Measurements from ENCODE around the gene FOXD4L3.
"Not testable (repeated sequence)": the region's sequence is repeated elsewhere in the genome, so short reads cannot be mapped to it uniquely, and the experiment has no call there.

Gene FOXD4L3

DNA sequence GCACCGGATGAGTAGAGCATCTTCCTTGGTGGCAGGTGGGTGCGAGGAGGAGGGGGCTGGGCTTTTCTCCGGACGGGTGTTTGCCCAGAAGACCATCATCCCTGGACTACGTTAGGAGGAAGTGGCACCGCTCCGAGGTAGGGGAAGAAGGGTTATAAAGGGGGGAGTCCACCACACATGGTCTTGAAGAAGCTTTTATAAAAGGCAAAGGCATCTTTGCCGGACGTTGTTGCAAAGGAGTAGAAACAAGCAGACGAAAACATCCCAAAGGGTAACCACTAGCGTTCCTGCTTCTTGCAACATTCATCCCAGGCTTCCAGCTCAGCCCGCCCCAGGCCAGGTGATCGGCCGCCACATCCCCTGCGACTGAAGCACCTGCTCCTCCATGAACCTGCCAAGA lies at the start of gene FOXD4L3:
Gene FOXD4L3 (plus strand): TSS at position 301 of the 400 bp plus-strand sequence. CDS start 85 bp downstream, at position 386.
- DNase-seq (ENCODE audit: low read depth): not testable (repeated sequence)

DNA sequence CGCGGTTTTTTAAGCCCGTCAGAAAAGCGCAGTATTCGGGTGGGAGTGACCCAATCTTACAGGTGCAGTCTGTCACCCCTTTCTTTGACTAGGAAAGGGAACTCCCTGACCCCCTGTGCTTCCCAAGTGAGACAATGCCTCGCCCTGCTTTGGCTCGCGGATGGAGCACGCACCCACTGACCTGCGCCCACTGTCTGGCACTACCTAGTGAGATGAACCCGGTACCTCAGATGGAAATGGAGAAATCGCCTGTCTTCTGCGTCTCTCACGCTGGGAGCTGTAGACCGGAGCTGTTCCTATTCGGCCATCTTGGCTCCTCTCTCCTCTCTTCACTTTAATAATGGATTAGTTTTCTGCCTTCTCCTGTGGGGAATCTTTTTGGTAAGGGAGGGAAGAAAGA lies 21.6 kb upstream of the FOXD4L3 start:
- not testable (repeated sequence) for DNase-seq (ENCODE audit: low read depth)

DNA sequence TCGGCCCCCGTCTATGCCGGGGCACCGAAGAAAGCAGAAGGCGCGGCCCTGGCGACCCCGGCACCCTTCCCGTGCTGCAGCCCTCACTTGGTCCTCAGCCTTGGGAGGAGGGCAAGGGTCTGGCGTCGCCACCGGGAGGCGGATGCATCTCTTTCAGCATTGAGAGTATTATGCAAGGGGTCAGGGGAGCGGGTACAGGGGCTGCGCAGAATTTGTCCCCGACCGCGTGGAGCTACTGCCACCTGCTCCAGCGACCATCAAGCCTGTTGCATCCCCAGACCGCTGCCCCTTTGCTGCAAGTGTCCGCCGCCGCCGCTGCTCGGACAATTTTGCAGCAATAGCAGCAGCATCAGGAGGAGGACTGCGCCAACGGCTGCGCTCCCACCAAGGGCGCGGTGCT lies 1.1 kb downstream of the FOXD4L3 start:
- not testable (repeated sequence) for DNase-seq (ENCODE audit: low read depth)

DNA sequence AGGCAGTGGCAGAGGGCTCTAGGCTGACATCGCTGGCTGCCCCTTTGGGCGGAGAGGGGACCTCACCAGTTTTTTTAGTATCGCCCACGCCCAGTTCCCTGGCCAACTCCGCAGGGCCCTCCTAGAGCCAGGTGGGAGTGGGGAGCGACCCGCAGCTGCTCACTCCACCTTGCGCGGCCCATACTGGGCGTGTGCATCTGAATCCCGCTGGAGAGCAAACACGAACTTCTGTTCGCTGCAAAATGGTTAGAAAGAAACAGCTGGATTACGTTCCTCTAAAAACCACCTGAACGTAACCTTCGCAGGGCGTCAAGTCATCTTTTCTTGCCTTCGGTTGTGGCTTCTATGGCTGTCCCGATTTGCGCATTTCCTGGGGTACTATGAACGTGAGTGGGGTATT lies 1.5 kb downstream of the FOXD4L3 start:
- DNase-seq (ENCODE audit: low read depth): not testable (repeated sequence)

DNA sequence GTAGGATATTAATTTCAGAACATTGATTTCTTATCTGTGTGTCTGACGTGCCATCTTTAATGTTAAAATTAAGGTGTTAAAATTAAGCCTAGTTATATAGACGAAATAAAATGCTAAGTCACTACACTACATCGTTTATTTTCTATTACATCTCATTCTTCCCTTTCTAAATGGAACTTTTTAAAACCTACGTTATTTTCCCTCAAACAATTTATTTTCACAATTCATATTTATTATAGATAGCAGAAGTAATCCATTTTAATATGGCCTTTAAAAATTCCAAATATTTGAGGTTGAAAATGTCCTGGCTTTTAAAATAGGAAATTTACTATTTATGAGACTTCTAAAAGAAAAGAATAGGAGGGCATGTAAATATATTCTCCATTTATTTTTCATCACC lies 2.1 kb downstream of the FOXD4L3 start:
- not testable (repeated sequence) for DNase-seq (ENCODE audit: low read depth)

DNA sequence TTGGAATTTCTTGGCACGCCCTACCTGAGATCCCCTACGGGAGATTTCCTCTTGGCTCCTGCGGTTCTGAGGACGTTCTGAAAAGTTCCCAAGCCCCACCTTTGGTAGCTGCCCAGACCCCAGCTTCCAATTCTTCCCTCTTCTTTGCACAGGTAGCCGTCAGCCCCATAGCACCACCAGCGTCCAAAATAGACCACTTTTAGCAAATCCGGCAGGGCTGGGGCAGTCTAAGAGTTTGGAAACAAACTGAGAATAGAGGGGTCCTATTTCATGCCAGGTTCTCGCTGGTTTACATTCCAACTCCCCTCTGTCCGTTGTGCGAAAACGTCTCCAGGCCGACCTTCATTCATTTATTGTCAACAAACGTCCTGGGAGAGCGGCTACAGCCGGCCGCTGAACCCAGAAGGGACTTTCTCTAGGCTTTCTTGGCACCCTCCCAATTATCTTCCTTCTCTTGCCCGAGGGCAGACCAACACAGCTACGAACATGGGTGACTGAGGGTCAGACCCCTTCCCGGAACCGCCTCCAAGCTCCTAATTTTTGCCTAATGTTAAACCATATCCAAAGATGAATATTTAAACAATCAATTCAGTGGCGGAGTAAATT lies 3.1 kb downstream of the FOXD4L3 start:
- DNase-seq (ENCODE audit: low read depth): not testable (repeated sequence)

DNA sequence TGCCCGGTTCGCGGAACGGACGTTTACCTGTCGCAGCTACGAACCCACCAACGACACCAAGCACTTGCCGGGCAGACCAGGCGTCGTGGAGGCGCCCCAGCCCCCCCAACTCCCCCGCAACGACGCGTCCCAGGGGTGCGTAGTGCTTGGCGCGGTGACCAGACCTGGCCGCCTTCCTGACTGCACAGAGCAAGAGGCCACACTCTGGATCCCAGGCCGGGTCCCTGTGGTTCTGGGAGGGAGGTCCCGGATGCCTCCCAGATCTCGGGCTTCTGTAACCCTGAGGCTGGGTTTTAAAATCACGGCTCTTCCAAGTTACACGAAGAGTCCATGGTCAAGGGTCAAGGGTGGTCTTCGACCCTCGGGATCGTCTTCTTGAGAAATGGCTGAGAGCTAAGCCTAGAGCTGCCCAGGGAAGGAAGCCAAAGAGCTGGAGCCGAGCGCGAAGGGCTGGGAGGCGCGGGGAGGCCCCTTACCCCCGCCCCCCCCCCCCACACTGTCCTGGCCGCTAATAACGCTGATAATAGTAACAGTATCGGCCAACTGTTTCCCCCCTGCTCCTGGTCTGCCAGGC lies 3.8 kb downstream of the FOXD4L3 start:
- DNase-seq (ENCODE audit: low read depth): not testable (repeated sequence)

DNA sequence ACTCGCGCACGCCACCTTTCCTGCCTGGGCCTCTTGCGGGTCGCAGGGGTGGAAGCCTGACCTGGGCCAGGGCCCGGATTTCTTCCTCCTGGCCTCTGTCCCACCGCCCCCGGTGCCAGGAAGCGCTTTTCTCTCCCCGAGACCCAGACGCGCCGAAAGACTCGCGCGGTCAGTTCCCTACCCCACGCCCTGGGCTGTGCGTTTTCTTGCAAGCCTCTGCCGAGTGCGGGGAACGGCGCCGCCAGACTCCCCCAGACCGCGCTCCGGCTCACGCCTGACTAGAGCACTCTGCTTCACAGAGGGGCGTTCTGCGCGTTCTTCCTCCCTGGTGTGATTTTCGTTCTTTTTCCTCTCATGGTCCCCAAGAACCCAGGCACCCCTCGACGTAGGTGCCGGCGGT lies 4.5 kb downstream of the FOXD4L3 start:
- not testable (repeated sequence) for DNase-seq (ENCODE audit: low read depth)

DNA sequence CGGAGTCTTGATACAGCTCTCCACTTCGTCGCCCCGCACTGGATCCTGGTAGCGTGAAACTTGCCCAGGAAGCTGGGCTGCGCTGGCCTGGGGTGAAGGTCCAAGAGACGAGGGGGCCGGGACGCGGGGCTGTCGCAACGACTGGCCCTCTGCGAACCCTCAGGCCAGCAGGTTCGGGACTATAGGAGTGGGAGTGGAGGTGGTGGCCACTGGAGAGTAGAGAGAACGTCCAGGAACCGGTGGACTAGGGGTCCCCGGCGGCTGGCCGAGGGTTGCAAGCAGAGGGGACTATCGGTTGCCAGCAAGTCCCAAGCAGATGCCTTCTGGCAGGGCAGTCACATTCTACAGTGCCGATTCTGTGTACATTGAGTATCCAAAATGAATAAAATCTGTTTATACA lies 5.0 kb downstream of the FOXD4L3 start:
- DNase-seq (ENCODE audit: low read depth): not testable (repeated sequence)

DNA sequence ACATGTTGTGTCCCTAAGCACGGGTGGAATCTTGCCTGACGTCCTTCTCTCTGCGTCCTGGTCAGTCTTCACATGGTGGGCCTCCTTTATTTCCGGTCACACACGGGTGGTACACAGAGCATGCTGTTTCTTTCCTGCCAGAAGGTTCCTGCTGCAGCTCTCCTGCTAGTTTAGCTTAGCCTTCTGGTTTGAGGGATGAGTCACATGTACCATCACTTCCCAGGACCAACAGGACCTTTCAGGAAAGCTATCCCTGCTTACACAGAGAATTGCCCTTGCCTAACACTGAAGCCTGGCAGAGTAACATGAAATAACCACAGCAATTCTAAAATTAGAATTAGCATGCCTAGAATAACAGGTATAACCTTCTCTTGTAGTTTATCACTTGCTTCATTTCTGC lies 8.5 kb downstream of the FOXD4L3 start:
- not testable (repeated sequence) for DNase-seq (ENCODE audit: low read depth)

DNA sequence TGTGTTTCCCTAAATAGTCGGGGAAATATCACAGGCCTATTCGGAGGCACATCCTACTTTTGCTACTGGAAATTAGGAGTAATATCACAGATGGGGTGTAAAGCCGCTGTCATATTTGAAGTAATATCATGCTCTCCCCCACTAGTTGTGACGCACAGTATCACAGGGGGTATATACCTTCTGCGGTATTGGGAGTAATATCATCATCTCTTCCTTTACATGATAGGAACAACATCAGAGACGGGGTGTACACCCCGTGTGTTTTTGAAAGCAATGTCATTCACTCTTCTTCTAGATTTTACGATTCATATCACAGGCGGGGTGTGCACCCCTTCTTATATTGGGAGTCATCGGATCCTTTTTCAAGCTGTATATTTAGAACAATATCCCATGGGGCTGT lies 15.5 kb downstream of the FOXD4L3 start:
- DNase-seq (ENCODE audit: low read depth): not testable (repeated sequence)

DNA sequence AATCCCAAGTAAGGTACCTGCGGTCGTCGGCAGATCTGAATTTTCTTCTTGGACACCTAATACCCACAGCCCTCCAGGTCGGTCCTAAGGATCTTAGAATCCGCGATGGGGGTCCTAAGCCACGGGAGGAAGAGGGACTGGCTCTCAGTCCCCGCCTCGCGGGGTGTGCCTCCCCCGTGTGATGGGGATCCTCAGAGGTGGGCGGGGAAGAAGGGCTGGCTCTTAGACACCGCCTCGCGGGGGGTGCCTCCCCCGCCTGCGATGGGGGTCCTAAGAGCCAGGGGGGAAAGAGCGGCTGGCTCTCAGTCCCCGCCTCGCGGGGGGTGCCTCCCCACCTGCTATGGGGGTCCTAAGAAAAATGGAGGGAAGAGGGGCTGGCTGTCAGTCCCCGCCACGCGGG lies 21.1 kb downstream of the FOXD4L3 start:
- DNase-seq (ENCODE audit: low read depth): not testable (repeated sequence)

DNA sequence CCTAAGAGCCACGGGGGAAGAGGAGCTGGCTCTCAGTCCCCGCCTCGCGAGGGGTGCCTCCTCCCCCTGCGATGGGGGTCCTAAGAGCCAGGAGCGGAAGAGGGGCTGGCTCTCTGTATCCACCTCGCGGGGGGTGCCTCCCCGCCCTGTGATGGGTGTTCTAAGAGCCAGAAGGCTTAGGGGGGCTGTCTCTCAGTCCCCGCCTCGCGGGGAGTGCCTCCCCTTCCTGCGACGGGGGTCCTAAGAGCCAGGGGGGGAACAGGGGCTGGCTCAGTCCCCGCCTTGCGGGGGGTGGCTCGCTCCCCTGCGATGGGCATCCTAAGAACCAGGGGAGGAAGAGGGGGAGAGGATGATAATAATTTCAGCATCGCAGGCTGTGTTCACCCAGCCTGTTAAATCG lies 21.9 kb downstream of the FOXD4L3 start:
- not testable (repeated sequence) for DNase-seq (ENCODE audit: low read depth)

DNA sequence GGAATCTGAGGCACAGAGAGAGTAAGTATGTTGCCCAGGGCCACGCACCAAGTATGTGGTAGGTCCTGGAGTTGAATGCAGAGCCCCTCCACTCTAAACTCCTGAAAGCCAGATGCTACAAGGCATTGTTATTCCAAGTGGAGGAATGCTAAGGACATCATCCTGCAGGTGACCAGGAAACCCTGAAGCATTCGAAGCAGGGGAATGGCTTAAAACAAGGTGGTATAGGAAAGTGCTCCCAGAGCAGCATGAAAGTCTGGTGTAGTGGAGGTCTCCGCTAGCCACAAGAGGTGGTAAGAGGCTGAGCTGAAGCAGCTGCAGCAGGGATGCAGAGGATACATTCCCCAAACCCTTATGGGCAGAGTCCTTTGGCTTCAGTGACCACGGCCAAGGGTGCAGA lies 26.4 kb downstream of the FOXD4L3 start:
- not testable (repeated sequence) for DNase-seq (ENCODE audit: low read depth)

DNA sequence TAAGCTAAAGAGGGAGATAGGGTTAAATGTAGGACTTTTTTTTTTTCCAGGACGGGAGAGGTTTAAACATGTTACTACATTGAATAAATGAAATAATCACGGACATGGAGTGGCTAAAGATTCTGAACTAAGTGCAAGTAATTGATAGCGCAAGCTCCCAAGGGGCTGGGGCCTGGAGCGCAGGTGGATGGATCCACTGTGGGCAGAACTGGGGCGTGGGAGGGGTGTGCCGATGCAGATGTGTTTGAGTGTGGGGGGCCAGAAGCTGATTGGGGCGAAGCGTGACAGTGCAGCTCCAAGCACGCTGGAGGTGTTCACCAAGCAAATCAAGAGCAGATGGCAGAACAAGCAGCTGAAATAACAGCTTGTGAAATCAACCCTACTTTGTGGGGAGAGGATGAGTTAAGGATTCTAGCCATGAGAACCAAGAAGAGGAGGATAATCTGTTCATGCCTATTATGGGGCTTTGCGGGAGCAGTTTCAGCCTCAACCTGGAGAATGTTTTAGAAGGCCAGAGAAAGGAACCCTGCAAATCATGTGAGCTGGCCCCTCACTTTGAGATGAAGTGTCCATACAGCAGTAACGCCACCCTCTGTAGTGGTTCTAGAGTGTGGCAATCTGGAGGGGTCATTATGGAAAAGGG lies 28.0 kb downstream of the FOXD4L3 start:
- DNase-seq (ENCODE audit: low read depth): not testable (repeated sequence)

DNA sequence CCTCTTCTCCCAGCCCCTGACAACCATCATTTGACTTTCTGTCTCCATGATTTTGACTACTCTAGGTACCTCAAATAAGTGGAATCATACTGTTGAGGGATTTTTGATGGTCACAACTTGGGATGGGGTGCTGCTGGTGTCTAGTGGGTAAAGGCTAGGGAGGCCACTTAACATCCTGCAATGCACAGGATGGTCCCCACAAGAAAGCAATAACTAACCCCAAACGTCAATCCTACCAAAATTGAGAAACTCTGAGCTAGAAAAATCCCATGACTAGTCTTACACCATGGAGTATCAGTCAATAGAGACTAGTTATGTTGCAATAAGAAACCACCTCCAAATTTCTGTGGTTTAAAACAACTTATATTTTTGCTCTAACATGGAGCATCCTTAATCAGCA lies 29.5 kb downstream of the FOXD4L3 start:
- DNase-seq (ENCODE audit: low read depth): not testable (repeated sequence)

DNA sequence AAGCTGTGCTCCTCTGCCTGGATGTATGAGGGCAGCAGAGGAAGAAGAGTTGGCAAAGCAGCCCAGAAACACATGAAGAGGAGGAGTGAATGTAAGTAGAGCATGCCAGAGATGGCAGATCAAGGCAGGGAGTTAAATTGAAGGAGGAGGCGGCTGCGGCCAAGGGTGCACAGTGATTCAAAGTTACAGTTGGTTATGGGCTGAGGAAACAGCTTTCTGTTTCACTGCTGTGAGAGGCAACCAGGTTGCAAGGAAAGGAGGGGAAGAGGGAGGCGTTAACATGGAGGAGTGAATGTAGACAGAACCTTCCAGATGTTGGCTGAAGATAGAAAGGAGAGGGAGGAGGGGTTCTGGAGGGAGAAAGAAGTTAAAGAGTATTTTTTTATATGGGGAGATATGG lies 33.3 kb downstream of the FOXD4L3 start:
- not testable (repeated sequence) for DNase-seq (ENCODE audit: low read depth)

DNA sequence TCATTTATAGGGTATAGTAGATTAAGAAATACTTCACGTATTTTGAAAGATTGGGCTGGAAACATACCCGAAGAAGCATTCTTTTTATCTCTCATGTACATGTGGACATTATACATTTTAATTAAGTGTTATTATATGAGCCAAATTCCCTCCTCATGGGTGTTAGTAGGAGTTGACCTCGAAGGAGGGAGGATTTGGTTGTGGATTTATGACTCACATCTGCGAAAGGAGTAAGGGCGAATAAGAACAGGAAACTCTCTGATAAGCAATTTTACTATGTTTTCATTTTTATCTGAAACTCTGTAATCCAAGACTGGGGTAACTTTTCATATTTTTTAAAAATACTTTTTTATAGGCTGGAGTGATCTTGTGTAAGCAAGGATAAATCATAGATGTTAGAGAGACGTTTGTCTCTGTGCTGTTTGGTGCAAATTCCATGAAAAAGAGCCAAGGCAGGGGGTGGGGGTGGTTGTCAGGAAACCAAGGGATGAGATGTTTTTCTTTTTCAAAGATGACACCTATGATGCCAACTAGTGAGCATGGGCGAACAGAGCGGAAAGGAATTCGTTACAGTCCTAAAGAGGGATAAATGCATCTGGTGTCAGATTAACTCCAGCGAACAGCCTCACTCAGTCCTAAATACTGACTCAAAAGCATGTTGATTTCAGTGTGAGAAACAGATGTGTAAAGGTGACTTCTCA lies 34.1 kb downstream of the FOXD4L3 start:
- DNase-seq (ENCODE audit: low read depth): not testable (repeated sequence)

DNA sequence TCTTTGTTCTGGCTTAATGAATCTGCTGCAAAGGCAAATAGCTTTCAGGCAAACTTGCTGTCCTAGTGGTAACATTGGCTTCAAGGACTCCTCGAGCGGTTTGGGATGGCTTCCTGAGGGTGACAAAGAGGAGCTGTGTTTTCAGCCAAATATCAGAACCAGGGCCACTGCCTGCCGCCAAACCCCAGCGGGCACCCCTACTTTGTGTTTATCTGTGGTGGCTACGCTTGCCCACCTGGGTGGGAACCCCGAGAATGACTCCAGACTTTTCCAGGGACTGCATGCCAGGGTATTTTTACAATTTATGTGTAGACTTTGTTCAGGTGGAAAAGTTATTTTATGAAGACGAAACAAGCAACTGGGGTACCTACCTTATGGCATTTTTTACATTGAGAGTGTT lies 35.3 kb downstream of the FOXD4L3 start:
- DNase-seq (ENCODE audit: low read depth): not testable (repeated sequence)

DNA sequence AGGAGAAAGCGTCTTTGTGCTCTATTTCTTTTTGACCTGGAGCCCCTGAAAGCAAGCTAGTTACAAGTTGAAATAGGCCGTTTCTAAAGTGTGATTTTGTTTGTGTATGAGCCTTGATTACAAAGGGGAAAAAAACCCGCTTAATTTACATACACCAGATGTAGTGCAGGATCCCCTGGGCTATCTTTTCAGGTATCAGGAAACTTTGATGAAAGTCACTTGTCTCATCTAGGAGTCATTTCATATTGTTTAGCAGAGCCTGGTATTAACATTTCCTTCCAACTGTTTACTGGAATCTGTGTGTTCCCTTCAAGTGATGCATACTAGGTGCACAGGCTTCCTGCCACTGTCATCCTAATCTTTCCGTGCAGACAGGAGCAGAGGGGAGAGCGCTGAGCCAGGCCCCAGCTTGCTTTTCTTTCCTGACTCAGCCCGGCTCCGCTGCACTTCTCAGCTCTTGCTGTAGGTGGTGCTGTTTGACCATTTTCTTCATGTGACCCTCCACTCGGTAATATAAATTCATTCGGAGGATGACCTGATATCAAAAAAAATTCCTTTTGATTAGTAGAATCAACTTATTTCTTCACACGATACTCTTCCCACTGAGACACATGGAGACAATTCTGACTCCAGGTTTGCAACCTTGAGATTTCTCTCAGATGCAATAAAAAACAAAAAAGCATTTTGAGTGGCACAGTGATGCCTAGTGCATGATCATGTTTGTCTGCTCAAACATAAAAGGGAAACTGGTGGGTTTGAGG lies 39.8 kb downstream of the FOXD4L3 start:
- DNase-seq (ENCODE audit: low read depth): not testable (repeated sequence)

DNA sequence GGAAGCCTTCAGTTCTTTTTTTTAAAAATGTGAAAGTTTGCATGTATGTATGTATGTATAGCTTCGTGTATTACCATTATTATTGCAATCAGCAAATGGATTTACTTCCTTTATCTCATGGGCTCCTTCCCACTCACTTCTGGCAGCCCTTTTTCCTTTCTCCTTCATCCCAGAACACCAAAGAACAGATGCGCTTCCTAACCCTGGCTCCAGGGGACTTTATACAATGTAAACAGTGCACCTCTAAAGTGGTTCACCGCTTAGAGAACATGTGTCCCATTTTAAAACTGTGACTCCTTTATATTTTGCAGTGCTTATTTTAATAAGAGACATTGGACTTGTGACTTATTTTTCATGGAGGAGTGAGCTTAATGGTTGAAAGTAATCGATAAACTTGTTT lies 40.6 kb downstream of the FOXD4L3 start:
- DNase-seq (ENCODE audit: low read depth): not testable (repeated sequence)

DNA sequence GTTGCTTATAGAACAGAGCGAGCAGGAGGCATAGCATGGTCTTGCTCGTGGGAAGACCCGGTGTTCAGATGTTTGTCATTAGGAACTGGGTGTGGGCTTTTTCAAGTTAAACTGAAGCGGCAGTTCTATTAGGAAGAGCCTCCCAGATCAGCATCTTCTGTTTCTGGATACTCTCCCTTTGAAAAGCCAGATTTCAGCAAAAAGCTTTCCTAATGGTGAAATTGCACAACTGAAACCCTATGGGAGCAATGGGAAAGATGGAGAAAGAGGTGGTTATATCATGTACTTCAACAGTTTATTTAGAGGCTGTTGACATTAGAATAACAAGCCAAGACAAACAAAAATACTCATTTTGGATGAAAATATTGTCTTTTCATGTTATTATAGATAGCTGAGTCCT lies 41.3 kb downstream of the FOXD4L3 start:
- DNase-seq (ENCODE audit: low read depth): not testable (repeated sequence)
